ENCODE results near the gene CSK.

GRCh38 chr15:74762791-74763150 lies 19.1 kb upstream of the CSK start:
- TF ChIP-seq CTCF (IDR thresholded peaks at IDR 0.05), result no peak
- no peak for TF ChIP-seq POLR2A (IDR thresholded peaks at IDR 0.05)

Measured in esophagus squamous epithelium (tissue), 4 donors.